ENCODE measurements around the gene PGAP2.
A peak's percentile ranks its signal among the peaks of the same experiment; 100 is the strongest.
"Not testable (repeated sequence)": the region's sequence is repeated elsewhere in the genome, so short reads cannot be mapped to it uniquely, and the experiment has no call there.

Gene PGAP2

GRCh38 chr11:3782963-3783362, 25.4 kb upstream of the PGAP2 start:
- DNase-seq (ENCODE audit: low read depth) = no peak
- H3K4me3 ChIP-seq (ENCODE audit: low read depth, low read length) = no peak overlapping the region
- TF ChIP-seq CTCF (IDR thresholded peaks at IDR 0.05; ENCODE audit: insufficient read depth, low read depth, low read length, missing control alignments) = no peak

- TF ChIP-seq CTCF (IDR thresholded peaks at IDR 0.05; ENCODE audit: insufficient read depth, low read depth, low read length, missing control alignments) = no peak
- DNase-seq (ENCODE audit: low read depth) = no peak
- H3K4me3 ChIP-seq (ENCODE audit: low read depth, low read length) = no peak overlapping the region
Measured at GRCh38 chr11:3783611-3784010, 24.7 kb upstream of the PGAP2 start.

- no peak overlapping the region for H3K4me3 ChIP-seq (ENCODE audit: low read depth, low read length)
- no peak for DNase-seq (ENCODE audit: low read depth)
- TF ChIP-seq CTCF (IDR thresholded peaks at IDR 0.05; ENCODE audit: insufficient read depth, low read depth, low read length, missing control alignments) = no peak
Measured at GRCh38 chr11:3786781-3787428, 21.5 kb upstream of the PGAP2 start.

GRCh38 chr11:3794387-3794786, 14.0 kb upstream of the PGAP2 start:
- H3K4me3 ChIP-seq (ENCODE audit: low read depth, low read length); DNase-seq (ENCODE audit: low read depth): not testable (repeated sequence)

GRCh38 chr11:3795131-3796001, 13.0 kb upstream of the PGAP2 start:
- DNase-seq (ENCODE audit: low read depth) = no peak
- H3K4me3 ChIP-seq (ENCODE audit: low read depth, low read length) = peak overlapping the region; percentile 81
- no peak for TF ChIP-seq CTCF (IDR thresholded peaks at IDR 0.05; ENCODE audit: insufficient read depth, low read depth, low read length, missing control alignments)

GRCh38 chr11:3796002-3796311, 12.4 kb upstream of the PGAP2 start:
- TF ChIP-seq CTCF (IDR thresholded peaks at IDR 0.05; ENCODE audit: insufficient read depth, low read depth, low read length, missing control alignments) = no peak
- peak overlapping the region; percentile 81 for H3K4me3 ChIP-seq (ENCODE audit: low read depth, low read length)
- no peak for DNase-seq (ENCODE audit: low read depth)

- DNase-seq (ENCODE audit: low read depth) = no peak
- H3K4me3 ChIP-seq (ENCODE audit: low read depth, low read length) = peak overlapping the region; percentile 81
- TF ChIP-seq CTCF (IDR thresholded peaks at IDR 0.05; ENCODE audit: insufficient read depth, low read depth, low read length, missing control alignments) = no peak
Measured at GRCh38 chr11:3796346-3796745, 12.0 kb upstream of the PGAP2 start.
